ENCODE measurements around the gene RBM17. TPM values are rescaled to one million over a fixed set of nuclear protein-coding genes. Genes with fewer than 3 reads are reported as not detected.
"Not testable (repeated sequence)": the region's sequence is repeated elsewhere in the genome, so short reads cannot be mapped to it uniquely, and the experiment has no call there.

Gene RBM17, protein sequence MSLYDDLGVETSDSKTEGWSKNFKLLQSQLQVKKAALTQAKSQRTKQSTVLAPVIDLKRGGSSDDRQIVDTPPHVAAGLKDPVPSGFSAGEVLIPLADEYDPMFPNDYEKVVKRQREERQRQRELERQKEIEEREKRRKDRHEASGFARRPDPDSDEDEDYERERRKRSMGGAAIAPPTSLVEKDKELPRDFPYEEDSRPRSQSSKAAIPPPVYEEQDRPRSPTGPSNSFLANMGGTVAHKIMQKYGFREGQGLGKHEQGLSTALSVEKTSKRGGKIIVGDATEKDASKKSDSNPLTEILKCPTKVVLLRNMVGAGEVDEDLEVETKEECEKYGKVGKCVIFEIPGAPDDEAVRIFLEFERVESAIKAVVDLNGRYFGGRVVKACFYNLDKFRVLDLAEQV
- polyA plus RNA-seq (ENCODE audit: insufficient read length in 4 of 4) = 100 to 1,000 TPM; 118 to 229 (median 167) TPM

DNA sequence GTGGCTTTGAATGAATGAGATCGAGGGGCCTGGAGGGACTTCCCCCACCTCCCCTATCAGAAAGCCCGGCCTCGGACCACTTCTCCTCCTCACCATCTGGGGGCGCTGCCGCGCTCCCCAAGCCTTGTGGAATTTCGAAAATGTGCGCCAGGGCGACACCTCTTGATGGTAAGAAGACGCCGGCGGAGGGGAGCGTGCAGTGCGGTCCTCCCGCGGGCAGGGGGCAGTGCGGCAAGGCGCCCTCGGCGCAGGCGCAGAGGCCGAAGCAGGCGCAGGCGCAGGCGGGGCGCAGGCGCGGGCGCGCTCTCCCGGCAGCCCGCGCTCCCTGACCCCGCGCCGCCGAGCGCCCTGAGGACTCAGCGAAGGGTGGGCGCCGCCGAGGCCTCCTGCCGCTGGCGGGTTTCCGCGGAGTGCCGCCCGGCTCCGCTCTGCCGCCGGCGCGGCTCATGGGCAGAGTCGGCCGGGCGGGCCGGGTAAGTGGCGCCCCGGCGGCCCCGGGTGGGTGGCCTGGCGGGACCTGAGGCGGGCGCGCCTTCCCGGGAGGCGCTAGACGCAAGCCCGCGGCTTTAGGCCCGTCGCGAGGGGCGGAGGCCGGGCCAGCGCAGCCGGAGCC lies at the start of gene RBM17:
TSS of gene RBM17 (plus strand) at position 314 of the 613 bp plus-strand sequence. CDS start 8,032 bp downstream, outside the sequence.
- DNase-seq (ENCODE audit: low read depth in 4 of 4, low spot score in 2 of 4) = peak; percentile 88 to 94 (median 93)

DNA sequence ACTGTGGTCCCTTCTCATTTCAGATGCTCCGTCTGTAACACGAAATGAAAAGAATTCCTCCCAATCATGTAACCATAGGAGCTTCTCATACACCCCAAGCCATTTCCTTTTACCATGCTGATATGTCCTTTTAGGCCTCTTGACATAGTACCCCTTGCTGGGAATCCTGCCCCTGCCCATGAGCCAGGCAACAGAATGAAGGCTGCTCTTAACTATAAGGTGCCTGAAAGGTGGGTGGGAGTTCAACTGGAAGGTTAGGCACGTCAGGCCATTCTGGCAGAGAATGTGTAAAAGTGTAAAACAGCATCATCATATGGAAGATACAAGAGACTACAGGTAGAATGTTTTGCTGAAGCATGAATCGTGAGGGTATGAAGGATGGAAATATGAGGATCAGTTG lies 49.1 kb upstream of the RBM17 start:
- DNase-seq (ENCODE audit: low read depth in 4 of 4, low spot score in 2 of 4) = no peak

DNA sequence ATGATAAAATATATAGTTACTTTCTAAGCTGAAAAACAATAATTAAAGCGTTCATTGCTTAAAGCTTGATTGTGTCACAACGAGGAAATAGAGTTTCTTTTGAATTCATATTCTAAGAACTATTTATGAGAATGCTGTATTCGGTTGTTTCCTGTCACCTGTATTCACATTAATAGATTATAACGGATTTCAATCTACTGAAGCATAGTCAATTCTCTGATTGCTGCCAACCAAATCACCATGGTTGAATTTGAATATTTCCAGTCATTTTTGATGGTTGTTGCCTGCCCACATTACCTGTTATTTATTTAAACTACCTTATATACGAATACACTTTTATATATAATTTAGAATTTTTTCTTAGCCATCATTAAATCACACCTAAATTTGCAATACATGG lies 48.6 kb upstream of the RBM17 start:
- no peak for DNase-seq (ENCODE audit: low read depth in 4 of 4, low spot score in 2 of 4)

DNA sequence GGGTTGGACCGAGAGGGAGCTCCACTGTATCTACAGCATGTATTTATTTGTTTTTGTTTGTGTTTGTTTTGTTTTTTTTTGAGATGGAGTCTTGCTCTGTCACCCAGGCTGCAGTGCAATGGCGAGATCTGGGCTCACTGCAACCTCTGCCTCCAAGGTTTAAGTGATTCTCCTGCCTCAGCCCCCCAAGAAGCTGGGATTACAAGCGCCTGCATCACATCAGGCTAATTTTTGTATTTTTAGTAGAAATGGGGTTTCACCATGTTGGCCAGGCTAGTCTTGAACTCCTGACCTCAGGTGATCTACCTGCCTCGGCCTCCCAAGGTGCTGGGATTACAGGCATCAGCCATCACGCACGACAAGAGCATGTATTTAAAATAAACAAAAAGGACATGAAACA lies 45.5 kb upstream of the RBM17 start:
- DNase-seq (ENCODE audit: low read depth in 4 of 4, low spot score in 2 of 4) = not testable (repeated sequence)

DNA sequence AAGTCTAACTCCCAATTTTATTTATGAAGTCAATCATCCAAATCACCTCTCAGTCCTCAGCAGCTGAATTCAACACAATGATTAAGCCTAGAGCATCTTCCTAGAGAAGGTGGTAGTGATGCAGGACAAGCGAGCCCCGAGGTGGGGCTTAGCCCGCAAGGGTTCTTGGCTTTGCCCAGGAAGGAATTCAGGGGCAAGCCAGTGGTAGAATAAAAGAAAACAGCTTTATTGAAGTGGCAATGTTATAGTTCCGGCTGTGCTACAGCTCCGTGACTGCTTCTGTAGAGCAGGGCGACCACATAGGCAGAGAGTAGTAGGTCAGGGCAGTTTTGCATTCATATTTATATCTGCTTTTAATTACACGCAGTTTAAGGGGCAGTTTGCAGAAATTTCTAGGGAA lies 44.8 kb upstream of the RBM17 start:
- no peak for DNase-seq (ENCODE audit: low read depth in 4 of 4, low spot score in 2 of 4)

DNA sequence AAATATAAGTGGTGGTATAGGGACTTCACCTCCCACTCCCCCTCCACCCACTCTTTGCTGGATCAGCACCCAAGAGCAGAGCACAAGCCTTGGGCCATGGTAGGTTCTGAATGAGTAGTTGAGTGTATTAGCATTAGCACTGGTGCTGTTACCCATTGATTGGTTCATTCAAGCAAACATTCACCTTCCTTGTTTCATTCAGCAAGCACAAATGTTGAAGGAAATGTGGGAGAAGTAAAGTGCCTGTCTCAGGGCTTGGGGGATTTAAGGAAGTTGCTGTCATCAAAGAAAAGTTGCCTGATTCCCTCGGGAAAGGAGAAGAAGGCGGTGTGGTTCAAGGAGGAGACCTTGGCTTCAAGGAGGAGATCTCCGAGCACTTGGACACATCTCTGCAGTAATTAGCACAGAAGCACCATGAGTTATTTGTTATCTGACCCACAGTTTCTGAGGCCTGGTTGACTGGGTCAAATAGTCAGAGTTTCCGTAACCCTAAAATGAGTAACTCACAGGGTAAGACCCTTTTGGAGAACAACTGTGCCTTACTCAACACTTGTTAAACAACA lies 44.0 kb upstream of the RBM17 start:
- no peak for DNase-seq (ENCODE audit: low read depth in 4 of 4, low spot score in 2 of 4)

DNA sequence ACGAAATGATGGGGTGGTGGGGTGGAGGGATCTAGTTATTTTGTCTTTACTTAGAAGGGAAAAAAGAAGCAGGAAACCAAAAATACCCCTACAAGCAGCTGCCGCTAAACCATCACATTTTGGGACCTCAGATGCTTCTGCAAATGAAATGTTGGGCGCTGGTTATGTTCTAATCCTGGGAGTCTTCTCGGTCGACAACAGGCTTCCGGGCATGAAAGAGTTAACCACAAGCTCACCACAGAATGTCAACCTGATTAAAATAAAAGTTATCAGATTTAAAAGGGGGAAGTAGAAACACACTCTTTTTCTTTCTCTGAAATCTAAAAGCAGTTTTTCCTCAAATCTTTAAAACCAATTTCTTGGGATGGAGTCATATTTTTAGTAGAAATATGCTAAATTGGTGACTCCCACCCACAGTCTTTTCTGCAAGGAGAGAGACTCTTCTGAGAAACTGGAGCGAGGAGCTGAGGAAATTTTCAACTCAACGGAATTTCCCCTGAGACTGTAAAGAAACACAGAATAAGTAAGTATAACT lies 43.5 kb upstream of the RBM17 start:
- DNase-seq (ENCODE audit: low read depth in 4 of 4, low spot score in 2 of 4) = no peak

DNA sequence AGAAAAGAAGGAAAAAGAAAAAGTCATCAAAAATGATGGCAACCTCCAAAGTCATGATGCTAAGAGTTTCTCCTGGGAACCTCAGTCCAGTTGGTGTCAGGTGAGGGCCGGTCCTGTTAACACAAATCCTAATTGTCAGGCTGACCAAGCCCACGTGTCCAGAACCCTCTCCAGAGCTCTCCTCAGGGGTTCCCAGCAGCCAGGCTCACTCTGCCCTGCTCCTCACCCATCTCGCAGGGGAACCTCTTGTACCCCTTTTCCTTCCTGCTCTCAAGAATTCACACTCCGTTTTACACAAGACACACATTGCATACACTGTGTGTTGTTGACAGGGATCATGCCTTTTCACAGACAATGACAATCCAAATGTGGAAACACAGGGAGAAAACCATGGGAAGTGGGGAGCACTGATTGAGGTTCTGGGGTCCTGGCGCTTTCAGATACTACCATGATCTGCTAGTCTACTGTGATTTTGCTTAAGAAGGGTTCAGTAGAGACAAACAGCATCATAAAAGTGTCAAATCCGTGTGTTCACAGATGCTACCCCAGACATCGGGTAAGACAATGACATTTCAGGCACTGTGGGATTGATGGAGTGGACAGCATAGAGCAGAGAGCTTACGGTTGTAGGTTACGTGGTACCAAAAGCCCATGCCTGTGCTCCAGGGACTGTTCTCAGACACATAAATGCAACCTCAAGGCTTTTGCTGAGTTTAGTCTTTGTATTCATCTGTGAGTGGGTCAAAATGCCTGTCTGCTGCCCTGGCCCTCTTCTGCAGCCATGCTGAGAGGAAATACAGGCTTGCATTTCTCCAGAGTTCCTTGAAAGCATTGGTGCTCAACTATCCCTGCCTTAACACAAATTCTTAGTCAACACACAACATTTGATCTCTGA lies 42.7 kb upstream of the RBM17 start:
- DNase-seq (ENCODE audit: low read depth in 4 of 4, low spot score in 2 of 4) = no peak

DNA sequence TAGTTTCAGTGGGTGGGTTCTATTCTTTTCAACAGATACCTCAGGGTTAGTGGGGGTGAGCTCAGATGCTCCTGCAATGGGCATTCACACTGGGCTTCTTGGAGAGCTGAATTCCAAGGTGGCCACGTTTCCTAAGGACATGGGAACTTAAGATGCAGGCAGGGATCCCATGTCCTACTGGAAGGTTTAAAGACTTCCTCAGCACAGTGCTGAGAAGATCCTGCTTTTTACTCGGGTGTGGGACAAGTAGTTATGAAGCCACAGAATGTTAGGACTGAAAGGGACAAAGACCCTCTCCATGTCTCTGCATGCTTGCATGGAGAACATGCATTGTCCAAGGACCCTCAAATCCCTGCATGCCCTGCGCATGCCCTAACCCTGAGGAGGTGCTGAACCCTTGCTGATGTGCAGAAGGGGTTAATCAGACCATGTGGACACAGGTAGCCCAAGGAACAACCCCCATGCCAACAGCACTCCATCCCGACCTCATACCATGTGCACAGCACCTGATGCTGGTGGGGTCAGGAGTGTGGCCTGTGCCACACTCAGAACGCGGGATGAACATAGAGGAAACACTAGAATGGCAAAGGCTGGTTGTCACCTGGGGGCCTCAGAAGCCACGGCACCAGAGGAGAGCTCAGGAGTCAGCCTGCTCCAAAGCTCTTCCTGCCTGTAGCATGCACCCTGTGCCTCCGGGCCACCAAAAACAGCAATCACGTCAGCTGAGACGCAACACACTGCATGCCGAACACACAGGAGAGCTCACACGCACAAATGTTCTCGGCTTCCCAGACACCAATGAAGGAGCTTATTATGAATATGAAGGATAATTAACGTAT lies 41.8 kb upstream of the RBM17 start:
- no peak for DNase-seq (ENCODE audit: low read depth in 4 of 4, low spot score in 2 of 4)

DNA sequence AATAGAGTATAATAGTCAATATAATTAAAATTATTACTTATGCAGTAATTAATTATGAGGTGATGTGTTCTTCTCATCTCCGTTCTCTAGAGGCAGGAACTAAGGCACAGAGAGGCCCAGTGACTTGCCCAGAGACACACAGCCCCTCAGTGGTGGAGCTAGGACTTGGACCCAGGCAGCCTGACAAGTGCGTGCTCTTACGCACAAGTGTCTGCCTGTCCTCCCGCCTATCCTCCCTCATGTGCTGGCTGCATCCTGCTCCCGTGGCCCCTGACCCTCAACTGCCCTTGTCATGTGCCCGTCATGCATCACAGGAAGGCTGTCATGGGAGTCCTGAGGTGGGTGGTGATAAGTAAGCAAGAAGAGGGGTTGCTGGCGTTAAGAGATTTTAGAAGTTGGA lies 41.0 kb upstream of the RBM17 start:
- no peak for DNase-seq (ENCODE audit: low read depth in 4 of 4, low spot score in 2 of 4)

DNA sequence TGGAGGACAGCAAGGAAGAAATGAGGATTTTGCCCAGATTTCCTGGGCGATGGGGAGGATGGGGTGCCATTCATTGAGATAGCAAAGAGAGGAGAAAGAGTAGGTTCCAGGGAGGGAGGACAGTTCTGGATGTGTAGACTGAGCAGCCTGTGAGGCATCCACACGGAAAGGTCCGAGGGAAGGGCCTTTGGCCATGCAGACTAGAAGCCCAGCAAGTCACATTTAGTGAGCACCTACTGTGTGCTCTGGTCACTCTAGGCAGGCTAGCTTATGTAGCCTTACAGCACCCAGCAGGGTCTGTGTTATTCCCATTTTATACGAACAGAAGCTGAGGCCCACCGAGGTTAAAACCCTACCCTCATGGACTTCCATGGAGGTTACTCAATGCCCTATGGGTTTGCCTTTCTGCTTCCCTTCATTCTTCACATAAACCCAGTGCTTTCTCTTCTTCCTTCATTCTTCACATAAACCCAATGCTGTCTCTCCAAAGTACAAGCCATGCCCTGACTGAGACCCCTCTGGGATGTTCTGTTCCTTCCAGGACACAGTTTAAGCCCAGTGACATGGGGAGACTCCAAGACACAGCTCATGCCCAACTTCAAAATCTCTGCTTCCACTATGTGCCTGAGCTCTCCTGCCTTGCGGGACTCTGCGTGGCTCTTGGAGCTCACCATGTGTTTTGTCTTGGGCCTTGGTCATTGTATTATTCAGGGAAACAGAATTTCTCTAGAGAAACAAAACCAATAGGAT lies 40.4 kb upstream of the RBM17 start:
- no peak for DNase-seq (ENCODE audit: low read depth in 4 of 4, low spot score in 2 of 4)

DNA sequence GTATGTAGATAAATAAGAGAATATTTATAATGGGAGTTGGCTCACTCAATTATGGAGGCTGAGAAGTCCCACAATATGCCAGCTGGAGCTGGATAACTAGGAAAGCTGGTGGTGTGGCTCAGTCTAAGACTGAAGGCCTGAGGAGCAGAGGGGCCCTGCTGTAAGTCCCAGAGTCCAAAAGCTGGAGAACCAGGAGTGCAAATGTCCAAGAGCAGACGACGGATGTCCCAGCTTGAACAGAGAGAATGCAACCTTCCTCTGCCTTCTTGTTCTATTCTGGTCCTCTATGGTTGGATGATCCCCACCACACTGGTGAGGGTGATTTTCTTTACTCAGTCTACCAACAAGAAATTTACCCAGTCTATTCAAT lies 39.8 kb upstream of the RBM17 start:
- no peak for DNase-seq (ENCODE audit: low read depth in 4 of 4, low spot score in 2 of 4)

DNA sequence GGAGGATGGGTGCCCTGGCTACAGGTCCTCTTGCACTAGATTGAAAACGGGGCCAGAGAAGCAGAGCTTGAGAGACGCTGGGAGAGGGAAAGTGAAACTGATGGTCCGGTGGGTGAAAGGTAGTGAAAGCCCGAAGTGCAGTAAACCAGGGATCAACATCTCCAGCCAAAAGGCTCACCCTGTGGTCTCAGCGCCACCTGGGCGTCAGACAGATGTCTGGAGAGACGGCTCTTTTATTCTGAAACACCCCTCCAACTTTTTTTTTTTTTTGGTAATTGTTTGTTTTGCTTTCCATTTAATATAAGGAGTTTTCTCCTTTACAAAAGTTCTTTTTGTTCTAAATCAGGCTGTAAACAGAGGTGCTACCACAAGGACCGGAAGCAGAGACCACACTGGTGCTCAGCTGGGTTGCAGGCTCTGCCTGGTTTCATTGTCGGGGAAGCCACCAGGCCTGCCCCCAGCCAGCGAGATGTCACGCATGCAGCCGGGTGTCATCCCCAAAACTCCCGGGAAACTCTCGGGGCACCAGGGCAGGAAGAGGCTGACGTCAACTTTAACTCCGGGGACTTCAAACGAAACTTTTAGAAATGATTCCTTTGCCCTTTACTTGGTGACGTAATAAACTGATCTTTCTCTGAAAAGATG lies 37.9 kb upstream of the RBM17 start:
- peak in 1 of 4 donors; percentile 4 for DNase-seq (ENCODE audit: low read depth in 4 of 4, low spot score in 2 of 4)

DNA sequence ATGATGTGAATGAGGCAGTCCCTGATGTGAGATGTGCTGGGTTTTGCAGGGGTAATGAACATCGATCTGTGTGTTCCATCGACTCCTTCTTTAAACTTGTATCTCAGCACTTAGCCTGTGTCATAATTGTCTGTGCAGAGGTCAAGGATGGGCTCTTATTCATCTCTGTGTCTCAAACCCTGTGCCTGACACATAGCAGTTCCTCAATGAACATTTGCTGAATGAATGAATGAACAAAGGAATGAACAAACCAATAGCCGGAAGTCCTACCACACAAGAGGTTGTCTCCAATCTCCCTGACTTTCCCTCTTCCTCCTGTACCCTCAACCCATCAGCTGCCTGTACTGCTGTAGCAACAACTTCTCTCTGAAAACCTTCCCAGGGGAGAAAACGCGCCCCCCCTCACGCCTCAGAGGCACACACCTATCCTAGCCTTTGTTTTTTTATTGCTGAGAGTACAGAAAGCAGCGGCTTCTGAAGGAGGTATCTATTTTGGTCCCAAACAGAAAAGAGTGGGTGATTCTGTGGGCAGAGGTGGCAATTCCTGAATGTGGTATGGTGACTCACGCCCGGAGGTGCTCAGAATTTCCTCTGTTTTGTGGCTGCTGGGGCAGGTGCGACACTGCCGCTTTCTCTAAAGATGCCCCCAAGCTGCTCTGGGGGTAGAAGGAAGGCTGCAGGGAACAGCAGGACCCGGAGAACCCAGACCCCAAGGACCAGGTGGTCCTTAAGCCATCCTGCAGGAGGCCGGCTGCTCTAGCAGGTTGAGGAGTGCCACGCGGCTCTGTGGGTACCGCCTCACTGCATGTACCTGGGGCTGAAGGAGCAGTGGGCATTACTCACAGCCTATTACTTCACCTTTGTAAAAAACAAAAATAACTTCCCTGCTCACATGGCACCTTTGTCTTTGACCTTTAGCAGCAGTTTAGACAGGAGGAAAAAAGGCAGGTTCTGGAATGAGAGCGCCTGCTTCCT lies 36.3 kb upstream of the RBM17 start:
- DNase-seq (ENCODE audit: low read depth in 4 of 4, low spot score in 2 of 4) = no peak

DNA sequence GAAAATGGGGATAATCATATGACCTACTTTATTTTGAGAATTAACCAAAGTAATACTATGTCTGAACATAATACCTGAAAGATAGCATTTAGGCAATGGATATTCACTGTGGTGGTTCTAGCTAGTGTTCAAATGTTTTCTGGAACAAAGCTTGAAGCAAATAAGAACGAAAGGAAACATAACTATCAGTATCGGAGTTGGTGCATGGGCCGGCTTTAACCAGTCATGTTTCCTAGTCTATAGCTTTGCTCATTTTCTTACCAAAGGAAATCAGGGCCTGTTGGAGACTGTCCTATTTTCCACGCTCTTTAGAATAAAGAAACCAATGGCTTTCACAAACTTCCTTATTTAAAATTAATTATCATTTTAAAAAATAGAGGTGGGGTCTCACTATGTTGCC lies 35.5 kb upstream of the RBM17 start:
- DNase-seq (ENCODE audit: low read depth in 4 of 4, low spot score in 2 of 4) = no peak

DNA sequence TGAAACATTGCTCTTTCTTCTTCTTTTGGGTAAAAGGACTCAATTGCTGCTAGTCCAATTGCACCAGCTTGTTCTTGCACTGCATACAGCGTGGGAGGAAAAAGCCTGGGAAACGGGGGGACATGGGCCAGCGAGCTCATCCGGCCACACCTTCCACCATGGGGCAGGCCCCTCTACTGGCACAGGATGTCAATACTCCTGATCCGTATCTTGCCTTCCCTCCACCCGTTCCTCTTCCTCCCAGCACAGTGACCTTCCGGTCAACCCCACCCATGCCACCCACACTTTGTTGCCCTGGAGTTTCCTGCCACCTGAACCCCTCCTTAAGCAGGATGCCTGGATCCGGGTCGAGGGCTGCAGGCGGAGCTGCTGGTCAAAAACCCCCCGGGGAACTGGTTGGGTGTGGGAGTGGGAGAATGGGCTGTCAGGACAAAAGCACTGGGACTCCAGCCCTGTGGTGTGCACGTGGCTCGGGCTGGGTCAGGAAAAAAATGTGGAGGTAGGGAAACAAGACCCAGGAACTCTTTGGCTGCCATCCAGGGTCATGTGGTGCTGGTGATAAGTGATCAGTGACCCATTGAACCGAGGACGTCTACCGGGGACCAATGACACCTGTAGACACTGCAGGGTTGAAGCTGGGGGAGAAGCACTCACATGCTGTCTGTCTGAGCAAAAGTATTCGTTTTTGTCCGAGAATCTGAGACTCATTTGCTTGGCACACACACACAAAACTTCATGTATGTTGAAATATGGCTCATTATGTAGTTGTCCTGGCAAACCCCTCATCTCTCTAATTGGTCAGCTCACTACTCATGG lies 34.8 kb upstream of the RBM17 start:
- peak in 1 of 4 donors; percentile 27 for DNase-seq (ENCODE audit: low read depth in 4 of 4, low spot score in 2 of 4)

DNA sequence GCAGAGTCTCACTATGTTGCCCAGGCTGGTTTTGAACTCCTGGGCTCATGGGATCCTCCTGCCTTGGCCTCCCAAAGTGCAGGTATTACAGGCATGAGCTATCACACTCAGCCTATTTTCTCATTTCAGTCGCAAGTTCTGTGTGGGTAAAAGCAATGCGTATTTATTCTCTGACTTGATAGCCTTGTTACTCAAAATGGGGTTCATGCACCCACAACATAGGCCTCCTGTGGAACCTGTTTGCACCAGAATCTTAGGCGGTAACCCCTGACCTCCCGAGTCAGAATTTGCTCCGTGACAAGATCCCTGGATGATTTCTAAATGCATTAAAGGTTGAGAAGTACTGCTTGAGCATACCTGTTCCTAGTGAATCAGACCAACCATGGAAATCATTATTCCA lies 34.0 kb upstream of the RBM17 start:
- no peak for DNase-seq (ENCODE audit: low read depth in 4 of 4, low spot score in 2 of 4)
